B cell (primary cell): ENCODE measurements around the gene PAX3. TPM values are rescaled to one million over a fixed set of nuclear protein-coding genes. Genes with fewer than 3 reads are reported as not detected.

ENCODE experiments used
- ATAC-seq: fragments of 200-7000 bp; cut with Tn5 transposase; one replicate; pipeline ENCODE4 v1.10.0; 2021; ENCODE audit warnings: low read depth, mild to moderate bottlenecking, moderate number of reproducible peaks, moderate library complexity
- CTCF ChIA-PET: fragments of 350-600 bp; sonication (Branson Sonifier 250); formaldehyde crosslinking; loops from one replicate; lab custom pipeline; 2021; ENCODE audit warnings: antibody characterized with exemption, inconsistent platforms; lab: Charles Lee
- POLR2A ChIA-PET: fragments of 350-600 bp; sonication (Branson Sonifier 250); formaldehyde crosslinking; loops from one replicate; lab custom pipeline; 2021; ENCODE audit warnings: antibody characterized with exemption; lab: Charles Lee
- DNase-seq: peaks from one replicate; pipeline ENCODE4 v3.0.0; 2013
- H2AFZ ChIP-seq: 2 replicates; pipeline ENCODE4 v1.6.1; 2012; ENCODE audit warnings: mild to moderate bottlenecking, low read depth, low read length; ENCODE audit not compliant: insufficient read depth, poor library complexity, severe bottlenecking
- H3K27ac ChIP-seq, 2 donors: 1 replicate in 1 of 2; 2 replicates in 1 of 2; pipeline ENCODE4 v1.5.1; 2012 to 2013; ENCODE audit warnings: low read length in 2 of 2, mild to moderate bottlenecking in 2 of 2, moderate library complexity in 1 of 2
- H3K27me3 ChIP-seq, 4 experiments: fragments of 200-600 bp in 1 of 4; sonication (generic) in 1 of 4; replicated peaks in 1 of 4; 1 replicate in 2 of 4; 2 replicates in 2 of 4; pipeline versions ENCODE4 v1.6.1 to v1.7.0; 2013 to 2016; ENCODE audit warnings: low read length in 3 of 4, mild to moderate bottlenecking in 2 of 4, mixed read lengths in 1 of 4, moderate library complexity in 1 of 4; ENCODE audit not compliant: insufficient read depth in 4 of 4, control insufficient read depth in 3 of 4; ENCODE audit errors: control extremely low read depth in 1 of 4
- H3K36me3 ChIP-seq, 2 experiments: replicated peaks in 1 of 2; 1 replicate in 1 of 2; 2 replicates in 1 of 2; pipeline versions ENCODE4 v1.6.1 to v1.7.1; 2013; ENCODE audit warnings: low read length in 1 of 2; ENCODE audit not compliant: insufficient read depth in 2 of 2, control insufficient read depth in 1 of 2; ENCODE audit errors: control extremely low read depth in 1 of 2, extremely low read depth in 1 of 2
- H3K4me1 ChIP-seq, 2 donors: fragments of 200-600 bp in 1 of 2; sonication (generic) in 1 of 2; 1 replicate in 1 of 2; 2 replicates in 1 of 2; pipeline versions ENCODE4 v1.5.1 to v1.6.1; 2013 to 2017; ENCODE audit warnings: low read length in 2 of 2; ENCODE audit not compliant: control insufficient read depth in 2 of 2, insufficient read depth in 2 of 2
- H3K4me2 ChIP-seq: replicated peaks from 2 replicates; pipeline ENCODE3; 2012; ENCODE audit warnings: mild to moderate bottlenecking, low read depth, low read length; ENCODE audit not compliant: poor library complexity, severe bottlenecking
- H3K4me3 ChIP-seq, 5 experiments: fragments of 200-600 bp in 1 of 5; sonication (generic) in 1 of 5; 1 replicate in 3 of 5; 2 replicates in 2 of 5; pipeline versions ENCODE4 v1.5.1 to v1.7.0; 2011 to 2016; ENCODE audit warnings: low read length in 4 of 5, mild to moderate bottlenecking in 4 of 5, low read depth in 2 of 5, control low read depth in 1 of 5, moderate library complexity in 1 of 5; ENCODE audit not compliant: insufficient read depth in 1 of 5; ENCODE audit errors: control extremely low read depth in 1 of 5, extremely low read depth in 1 of 5
- H3K79me2 ChIP-seq: fragments of 200-600 bp; sonication (generic); one replicate; pipeline ENCODE4 v1.6.0; 2016; ENCODE audit warnings: low read length; ENCODE audit not compliant: control insufficient read depth, insufficient read depth
- H3K9ac ChIP-seq: fragments of 200-600 bp; sonication (generic); 2 replicates; pipeline ENCODE4 v1.6.1; 2017; ENCODE audit warnings: mild to moderate bottlenecking, low read length, moderate library complexity
- H3K9me3 ChIP-seq, 3 donors: one replicate each; pipeline versions ENCODE4 v1.6.1 to v1.7.1; 2013; ENCODE audit warnings: low read length in 2 of 3; ENCODE audit not compliant: control insufficient read depth in 2 of 3, insufficient read depth in 1 of 3; ENCODE audit errors: control extremely low read depth in 1 of 3
- H4K20me1 ChIP-seq: 2 replicates; pipeline ENCODE4 v1.6.0; 2012; ENCODE audit warnings: mild to moderate bottlenecking, low read length; ENCODE audit not compliant: insufficient read depth, control insufficient read depth, poor library complexity, severe bottlenecking
- H3K27ac Mint-ChIP-seq: one replicate; pipeline ENCODE4 v1.8.0; 2021; ENCODE audit warnings: mixed read lengths
- H3K27me3 Mint-ChIP-seq: one replicate; pipeline ENCODE4 v1.8.0; 2021; ENCODE audit warnings: mixed read lengths
- H3K4me1 Mint-ChIP-seq: one replicate; pipeline ENCODE4 v1.8.0; 2021; ENCODE audit warnings: mixed read lengths
- H3K4me3 Mint-ChIP-seq: one replicate; pipeline ENCODE4 v1.8.0; 2021; ENCODE audit warnings: mixed read lengths
- H3K9me3 Mint-ChIP-seq: one replicate; pipeline ENCODE4 v1.8.0; 2022; ENCODE audit warnings: mixed read lengths; ENCODE audit not compliant: insufficient read depth
- EZH2 ChIP-seq: IDR thresholded peaks from 2 replicates; pipeline ENCODE4 v1.6.1; 2012; ENCODE audit warnings: borderline replicate concordance, low read depth, mild to moderate bottlenecking, moderate library complexity, low read length; ENCODE audit not compliant: insufficient read depth, poor library complexity, severe bottlenecking
- WGBS: methylation state at CpG from one replicate; pipeline ENCODE4 v1.1.5; 2013; ENCODE audit warnings: missing lambda C conversion rate; ENCODE audit not compliant: insufficient coverage; 5-methylcytosine and 5-hydroxymethylcytosine counted together
- intact Hi-C: fragments of 100-400 bp; cut with micrococcal nuclease; formaldehyde crosslinking; loops from one replicate; pipeline ENCODE4 v1.10.0; 2022
- polyA minus RNA-seq: library from RNA; depleted of rRNA, polyadenylated mRNA; stranded (reverse); fragments of >200 nt; gene quantifications from 2 replicates; pipeline ENCODE4 v1.2.3, GENCODE V29; 2012
- polyA plus RNA-seq: library from polyadenylated mRNA; depleted of rRNA; stranded (reverse); fragments of >200 nt; gene quantifications from 2 replicates; pipeline ENCODE4 v1.2.3, GENCODE V29; 2012
- total RNA-seq, 2 donors: library from RNA; stranded (reverse); fragments of 120-200 nt in 1 of 2; gene quantifications; 1 replicate in 1 of 2; 2 replicates in 1 of 2; pipeline versions ENCODE4 v1.2.3 to v1.2.4, GENCODE V29; 2013 to 2022
- TF ChIP-seq, protein P1 (sequence below): fragments of 200-600 bp; IDR thresholded peaks from one replicate; pipeline ENCODE4 v1.8.0; 2022; ENCODE audit warnings: antibody characterized with exemption, mild to moderate bottlenecking

Gene PAX3
- not detected in 2 replicates for total RNA-seq
- total RNA-seq (2013), result 0.09 TPM
- polyA plus RNA-seq, result not detected in 2 replicates
- not detected in 2 replicates for polyA minus RNA-seq

DNA sequence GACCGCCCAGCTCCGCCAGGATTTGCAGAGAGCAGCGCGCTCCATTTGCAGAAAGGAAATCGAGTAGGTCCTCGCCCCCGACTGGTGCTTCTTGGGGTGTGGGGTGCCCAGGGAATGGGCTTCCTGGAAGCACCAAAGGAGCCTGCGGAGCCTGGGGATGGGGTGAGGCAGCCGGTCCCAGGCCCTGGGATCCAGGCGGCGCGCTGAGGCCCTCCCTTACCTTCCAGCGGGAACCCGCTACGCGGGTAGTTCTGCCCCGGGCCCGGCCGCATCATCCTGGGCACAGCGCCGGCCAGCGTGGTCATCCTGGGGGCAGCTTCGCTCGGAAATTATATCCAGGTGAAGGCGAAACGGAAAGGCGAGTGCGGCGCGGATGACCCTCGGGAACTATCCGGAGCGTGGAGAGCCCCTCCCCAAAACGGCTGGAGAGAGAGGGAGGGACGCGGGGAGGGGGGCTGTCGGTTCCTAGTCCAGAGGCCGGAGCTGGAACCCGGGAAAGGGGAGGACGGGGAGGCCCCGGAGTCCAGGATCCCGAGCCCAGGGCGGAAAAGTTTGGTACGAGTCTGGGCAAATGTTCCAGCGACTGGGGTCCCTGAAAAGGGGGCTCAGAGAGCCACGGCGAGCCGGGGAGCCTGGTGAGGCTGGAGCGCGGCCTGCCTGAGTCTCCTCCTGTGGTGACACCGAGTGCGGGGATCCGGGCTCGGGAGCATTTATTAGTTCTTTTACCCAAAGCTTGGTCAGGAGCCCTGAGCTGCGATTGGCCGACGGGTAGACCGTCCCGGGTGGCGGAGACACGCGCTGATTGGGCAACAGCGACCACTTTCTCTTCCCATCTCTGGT lies at the start of gene PAX3:
Gene PAX3, minus strand, starts transcription at position 688 of the 840 bp plus-strand sequence. Its CDS starts 383 bp downstream, at position 305.
- intact Hi-C loops, result no loop called here
- H3K4me2 ChIP-seq, result no peak within 1 kb of the TSS
- no peak within 1 kb of the TSS for H2AFZ ChIP-seq
- Mint-ChIP-seq H3K4me1 (peaks cover 23% of the 10 kb centered on the region), H3K9me3 (peaks cover 2% of the 10 kb centered on the region), H3K27me3 (peaks cover 84% of the 10 kb centered on the region), H3K27ac (no peak within 1 kb of the TSS), H3K4me3 (no peak within 1 kb of the TSS)
- CTCF ChIA-PET, result no interaction called here
- DNase-seq (peak; percentile 12), ATAC-seq (no peak)
- no peaks in the 10 kb centered on the region for H3K79me2 ChIP-seq
- H3K27me3 ChIP-seq, result peaks cover 0 to 97% (median 71%) of the 10 kb centered on the region in 4 experiments
- H3K9ac ChIP-seq, result no peak within 1 kb of the TSS
- POLR2A ChIA-PET, result no interaction called here
- H3K9me3 ChIP-seq, result peaks cover 0 to 79% (median 8%) of the 10 kb centered on the region in 3 donors
- no peak within 1 kb of the TSS for H3K27ac ChIP-seq
- H3K4me1 ChIP-seq, result peaks cover 12 to 28% of the 10 kb centered on the region in 2 donors
- 13% methylated on average over 63 of the region's 63 CpGs for WGBS
- no peak within 1 kb of the TSS for H3K4me3 ChIP-seq
- TF ChIP-seq EZH2, result peak; percentile 49
- TF ChIP-seq, protein P1, sequence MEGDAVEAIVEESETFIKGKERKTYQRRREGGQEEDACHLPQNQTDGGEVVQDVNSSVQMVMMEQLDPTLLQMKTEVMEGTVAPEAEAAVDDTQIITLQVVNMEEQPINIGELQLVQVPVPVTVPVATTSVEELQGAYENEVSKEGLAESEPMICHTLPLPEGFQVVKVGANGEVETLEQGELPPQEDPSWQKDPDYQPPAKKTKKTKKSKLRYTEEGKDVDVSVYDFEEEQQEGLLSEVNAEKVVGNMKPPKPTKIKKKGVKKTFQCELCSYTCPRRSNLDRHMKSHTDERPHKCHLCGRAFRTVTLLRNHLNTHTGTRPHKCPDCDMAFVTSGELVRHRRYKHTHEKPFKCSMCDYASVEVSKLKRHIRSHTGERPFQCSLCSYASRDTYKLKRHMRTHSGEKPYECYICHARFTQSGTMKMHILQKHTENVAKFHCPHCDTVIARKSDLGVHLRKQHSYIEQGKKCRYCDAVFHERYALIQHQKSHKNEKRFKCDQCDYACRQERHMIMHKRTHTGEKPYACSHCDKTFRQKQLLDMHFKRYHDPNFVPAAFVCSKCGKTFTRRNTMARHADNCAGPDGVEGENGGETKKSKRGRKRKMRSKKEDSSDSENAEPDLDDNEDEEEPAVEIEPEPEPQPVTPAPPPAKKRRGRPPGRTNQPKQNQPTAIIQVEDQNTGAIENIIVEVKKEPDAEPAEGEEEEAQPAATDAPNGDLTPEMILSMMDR, result no peak
- no peaks in the 10 kb centered on the region for H4K20me1 ChIP-seq
- H3K36me3 ChIP-seq, result no peaks in the 10 kb centered on the region

DNA sequence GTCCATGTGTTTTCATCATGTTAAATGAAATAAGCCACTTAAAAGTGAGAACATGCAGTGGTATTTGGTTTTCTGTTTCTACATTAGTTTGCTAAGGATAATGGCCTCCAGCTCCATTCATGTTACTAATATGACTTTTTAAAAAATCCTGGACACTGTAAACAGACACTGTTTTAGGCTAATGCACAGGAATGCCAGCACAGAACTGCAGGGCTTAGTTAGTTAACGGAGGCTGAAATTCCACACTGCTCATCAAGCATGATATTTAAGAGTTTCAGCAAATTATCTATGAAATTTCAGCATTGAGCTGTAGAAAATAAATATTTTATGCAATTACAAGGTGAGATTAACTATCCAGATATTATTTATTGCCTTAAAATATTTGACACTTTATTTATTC lies 42.5 kb upstream of the PAX3 start:
- H3K4me3 Mint-ChIP-seq, result no peak overlapping the region
- H3K27ac ChIP-seq, result no peak overlapping the region

More for the DNA sequence above, 42.5 kb upstream of the PAX3 start:
- TF ChIP-seq, protein P1, result no peak
- no peak for TF ChIP-seq EZH2
- Histone ChIP-seq H3K4me2 (no peak overlapping the region), H3K9me3 (no peaks in the 10 kb centered on the region), H3K36me3 (no peaks in the 10 kb centered on the region), H4K20me1 (no peaks in the 10 kb centered on the region), H3K79me2 (no peaks in the 10 kb centered on the region), H3K27me3 (no peaks in the 10 kb centered on the region), H3K4me1 (no peaks in the 10 kb centered on the region), H3K4me3 (no peak overlapping the region), H2AFZ (no peak overlapping the region), H3K9ac (no peak overlapping the region)
- no peak for ATAC-seq
- intact Hi-C loops, result no loop called here
- Mint-ChIP-seq H3K27me3 (no peaks in the 10 kb centered on the region), H3K4me1 (no peaks in the 10 kb centered on the region), H3K9me3 (no peaks in the 10 kb centered on the region), H3K27ac (no peak overlapping the region)
- ChIA-PET CTCF (no interaction called here), POLR2A (no interaction called here)
- WGBS, result no CpG with 5 or more reads among the region's 1 CpG
- DNase-seq, result no peak
